HG03025 (cell line): ENCODE data around the gene HOXC4.

Experiments
- ATAC-seq: cut with Tn5 transposase; IDR thresholded peaks from one replicate; pipeline ENCODE4 v1.9.1; 2021; ENCODE audit warnings: mild to moderate bottlenecking, moderate library complexity; ENCODE audit not compliant: unreplicated experiment, low FRiP score

Gene HOXC4

GRCh38 chr12:54015018-54015931 is 38.4 kb upstream of the HOXC4 start:
- ATAC-seq: no peak

- ATAC-seq: no peak
These were observed 37.6 kb upstream of the HOXC4 start for GRCh38 chr12:54016051-54016450.

- ATAC-seq: no peak
These were observed 37.1 kb upstream of the HOXC4 start for GRCh38 chr12:54016478-54016964.

GRCh38 chr12:54017027-54017788 is 36.4 kb upstream of the HOXC4 start:
- no peak for ATAC-seq

- no peak for ATAC-seq
These were observed 35.7 kb upstream of the HOXC4 start for GRCh38 chr12:54017878-54018467.

GRCh38 chr12:54018468-54018984 is 35.1 kb upstream of the HOXC4 start:
- ATAC-seq: no peak

- ATAC-seq: no peak
These were observed 34.4 kb upstream of the HOXC4 start for GRCh38 chr12:54019091-54019811.

- no peak for ATAC-seq
These were observed 33.6 kb upstream of the HOXC4 start for GRCh38 chr12:54019924-54020590.

- no peak for ATAC-seq
These were observed 32.8 kb upstream of the HOXC4 start for GRCh38 chr12:54020591-54021405.

- no peak for ATAC-seq
These were observed 32.1 kb upstream of the HOXC4 start for GRCh38 chr12:54021432-54022013.

GRCh38 chr12:54022960-54023884 is 30.4 kb upstream of the HOXC4 start:
- no peak for ATAC-seq

GRCh38 chr12:54024127-54024526 is 29.5 kb upstream of the HOXC4 start:
- no peak for ATAC-seq

- no peak for ATAC-seq
These were observed 28.9 kb upstream of the HOXC4 start for GRCh38 chr12:54024581-54025305.

GRCh38 chr12:54025499-54026405 is 27.9 kb upstream of the HOXC4 start:
- no peak for ATAC-seq

GRCh38 chr12:54026640-54027441 is 26.8 kb upstream of the HOXC4 start:
- no peak for ATAC-seq
